B cell (primary cell): Measurements from ENCODE around the gene HPX. TPM values are rescaled to one million over a fixed set of nuclear protein-coding genes. Genes with fewer than 3 reads are reported as not detected.
"Not testable (repeated sequence)": the region's sequence is repeated elsewhere in the genome, so short reads cannot be mapped to it uniquely, and the experiment has no call there.

Source experiments
- ATAC-seq: fragments of 200-7000 bp; cut with Tn5 transposase; one replicate; pipeline ENCODE4 v1.10.0; 2021; ENCODE audit warnings: low read depth, mild to moderate bottlenecking, moderate number of reproducible peaks, moderate library complexity
- CTCF ChIA-PET: fragments of 350-600 bp; sonication (Branson Sonifier 250); formaldehyde crosslinking; loops from one replicate; lab custom pipeline; 2021; ENCODE audit warnings: antibody characterized with exemption, inconsistent platforms; lab: Charles Lee
- POLR2A ChIA-PET: fragments of 350-600 bp; sonication (Branson Sonifier 250); formaldehyde crosslinking; loops from one replicate; lab custom pipeline; 2021; ENCODE audit warnings: antibody characterized with exemption; lab: Charles Lee
- DNase-seq: peaks from one replicate; pipeline ENCODE4 v3.0.0; 2013
- H2AFZ ChIP-seq: 2 replicates; pipeline ENCODE4 v1.6.1; 2012; ENCODE audit warnings: mild to moderate bottlenecking, low read depth, low read length; ENCODE audit not compliant: insufficient read depth, poor library complexity, severe bottlenecking
- H3K27ac ChIP-seq, 2 donors: 1 replicate in 1 of 2; 2 replicates in 1 of 2; pipeline ENCODE4 v1.5.1; 2012 to 2013; ENCODE audit warnings: low read length in 2 of 2, mild to moderate bottlenecking in 2 of 2, moderate library complexity in 1 of 2
- H3K27me3 ChIP-seq, 4 experiments: fragments of 200-600 bp in 1 of 4; sonication (generic) in 1 of 4; replicated peaks in 1 of 4; 1 replicate in 2 of 4; 2 replicates in 2 of 4; pipeline versions ENCODE4 v1.6.1 to v1.7.0; 2013 to 2016; ENCODE audit warnings: low read length in 3 of 4, mild to moderate bottlenecking in 2 of 4, mixed read lengths in 1 of 4, moderate library complexity in 1 of 4; ENCODE audit not compliant: insufficient read depth in 4 of 4, control insufficient read depth in 3 of 4; ENCODE audit errors: control extremely low read depth in 1 of 4
- H3K36me3 ChIP-seq, 2 experiments: replicated peaks in 1 of 2; 1 replicate in 1 of 2; 2 replicates in 1 of 2; pipeline versions ENCODE4 v1.6.1 to v1.7.1; 2013; ENCODE audit warnings: low read length in 1 of 2; ENCODE audit not compliant: insufficient read depth in 2 of 2, control insufficient read depth in 1 of 2; ENCODE audit errors: control extremely low read depth in 1 of 2, extremely low read depth in 1 of 2
- H3K4me1 ChIP-seq, 2 donors: fragments of 200-600 bp in 1 of 2; sonication (generic) in 1 of 2; 1 replicate in 1 of 2; 2 replicates in 1 of 2; pipeline versions ENCODE4 v1.5.1 to v1.6.1; 2013 to 2017; ENCODE audit warnings: low read length in 2 of 2; ENCODE audit not compliant: control insufficient read depth in 2 of 2, insufficient read depth in 2 of 2
- H3K4me2 ChIP-seq: replicated peaks from 2 replicates; pipeline ENCODE3; 2012; ENCODE audit warnings: mild to moderate bottlenecking, low read depth, low read length; ENCODE audit not compliant: poor library complexity, severe bottlenecking
- H3K4me3 ChIP-seq, 5 experiments: fragments of 200-600 bp in 1 of 5; sonication (generic) in 1 of 5; 1 replicate in 3 of 5; 2 replicates in 2 of 5; pipeline versions ENCODE4 v1.5.1 to v1.7.0; 2011 to 2016; ENCODE audit warnings: low read length in 4 of 5, mild to moderate bottlenecking in 4 of 5, low read depth in 2 of 5, control low read depth in 1 of 5, moderate library complexity in 1 of 5; ENCODE audit not compliant: insufficient read depth in 1 of 5; ENCODE audit errors: control extremely low read depth in 1 of 5, extremely low read depth in 1 of 5
- H3K79me2 ChIP-seq: fragments of 200-600 bp; sonication (generic); one replicate; pipeline ENCODE4 v1.6.0; 2016; ENCODE audit warnings: low read length; ENCODE audit not compliant: control insufficient read depth, insufficient read depth
- H3K9ac ChIP-seq: fragments of 200-600 bp; sonication (generic); 2 replicates; pipeline ENCODE4 v1.6.1; 2017; ENCODE audit warnings: mild to moderate bottlenecking, low read length, moderate library complexity
- H3K9me3 ChIP-seq, 3 donors: one replicate each; pipeline versions ENCODE4 v1.6.1 to v1.7.1; 2013; ENCODE audit warnings: low read length in 2 of 3; ENCODE audit not compliant: control insufficient read depth in 2 of 3, insufficient read depth in 1 of 3; ENCODE audit errors: control extremely low read depth in 1 of 3
- H4K20me1 ChIP-seq: 2 replicates; pipeline ENCODE4 v1.6.0; 2012; ENCODE audit warnings: mild to moderate bottlenecking, low read length; ENCODE audit not compliant: insufficient read depth, control insufficient read depth, poor library complexity, severe bottlenecking
- H3K27ac Mint-ChIP-seq: one replicate; pipeline ENCODE4 v1.8.0; 2021; ENCODE audit warnings: mixed read lengths
- H3K27me3 Mint-ChIP-seq: one replicate; pipeline ENCODE4 v1.8.0; 2021; ENCODE audit warnings: mixed read lengths
- H3K4me1 Mint-ChIP-seq: one replicate; pipeline ENCODE4 v1.8.0; 2021; ENCODE audit warnings: mixed read lengths
- H3K4me3 Mint-ChIP-seq: one replicate; pipeline ENCODE4 v1.8.0; 2021; ENCODE audit warnings: mixed read lengths
- H3K9me3 Mint-ChIP-seq: one replicate; pipeline ENCODE4 v1.8.0; 2022; ENCODE audit warnings: mixed read lengths; ENCODE audit not compliant: insufficient read depth
- CTCF ChIP-seq: fragments of 200-600 bp; IDR thresholded peaks from one replicate; pipeline ENCODE4 v1.8.0; 2022; ENCODE audit warnings: antibody characterized with exemption, mild to moderate bottlenecking
- EZH2 ChIP-seq: IDR thresholded peaks from 2 replicates; pipeline ENCODE4 v1.6.1; 2012; ENCODE audit warnings: borderline replicate concordance, low read depth, mild to moderate bottlenecking, moderate library complexity, low read length; ENCODE audit not compliant: insufficient read depth, poor library complexity, severe bottlenecking
- WGBS: methylation state at CpG from one replicate; pipeline ENCODE4 v1.1.5; 2013; ENCODE audit warnings: missing lambda C conversion rate; ENCODE audit not compliant: insufficient coverage; 5-methylcytosine and 5-hydroxymethylcytosine counted together
- intact Hi-C: fragments of 100-400 bp; cut with micrococcal nuclease; formaldehyde crosslinking; loops from one replicate; pipeline ENCODE4 v1.10.0; 2022
- polyA plus RNA-seq: library from polyadenylated mRNA; depleted of rRNA; stranded (reverse); fragments of >200 nt; gene quantifications from 2 replicates; pipeline ENCODE4 v1.2.3, GENCODE V29; 2012
- total RNA-seq, 2 donors: library from RNA; stranded (reverse); fragments of 120-200 nt in 1 of 2; gene quantifications; 1 replicate in 1 of 2; 2 replicates in 1 of 2; pipeline versions ENCODE4 v1.2.3 to v1.2.4, GENCODE V29; 2013 to 2022

Gene HPX
- total and polyA plus RNA-seq, 2 donors (not counting 1 experiment from before 2014, with no cell fraction given), result 0.64 to 1.1 TPM

DNA sequence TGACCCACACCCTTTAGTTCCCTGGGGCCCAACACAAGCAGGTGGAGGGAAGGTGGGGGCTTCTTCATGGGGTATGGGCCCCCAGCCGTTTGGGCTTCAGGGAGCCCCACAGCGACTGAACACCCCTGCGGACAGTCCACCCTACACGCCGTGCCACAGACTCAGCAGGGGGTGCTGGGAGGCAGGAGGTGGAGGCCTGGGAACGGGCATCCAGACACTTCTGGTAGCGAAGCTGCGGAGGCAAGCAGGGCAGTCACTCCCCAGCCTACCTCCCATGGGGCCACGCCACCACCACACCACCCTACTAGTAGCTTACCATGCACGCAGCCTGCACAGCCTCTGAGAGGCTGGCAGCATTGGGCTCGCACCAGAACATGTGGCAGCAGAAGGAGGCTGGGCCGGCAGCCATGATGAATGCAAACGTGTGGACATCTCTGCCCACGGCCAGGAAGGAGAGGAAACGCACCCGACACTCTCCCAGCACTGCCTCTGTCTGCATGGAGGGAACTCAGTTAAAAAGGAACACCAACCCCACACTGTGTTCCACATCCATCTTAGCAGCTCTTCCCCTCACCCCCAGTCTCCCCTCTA is 45.2 kb downstream of the HPX start:
- ChIA-PET POLR2A (interaction anchor here (0.6 kb wide), 1 partner anchor 21 kb away, joined by 3 read pairs; no protein-coding TSS in a partner anchor), CTCF (interaction anchor here (1.4 kb wide), 1 partner anchor 16 kb away, joined by 7 read pairs; no protein-coding TSS in a partner anchor)
- no peak for ATAC-seq
- H3K4me3 Mint-ChIP-seq, result no peak overlapping the region
- Histone ChIP-seq H3K9me3 (no peaks in the 10 kb centered on the region), H3K27me3 (no peaks in the 10 kb centered on the region), H3K79me2 (peaks cover 34% of the 10 kb centered on the region), H2AFZ (no peak overlapping the region), H3K9ac (no peak overlapping the region), H3K4me2 (no peak overlapping the region), H3K4me1 (peaks cover 10 to 23% of the 10 kb centered on the region in 2 donors), H3K36me3 (peaks cover 0 to 16% of the 10 kb centered on the region in 2 experiments), H3K4me3 (no peak overlapping the region), H3K27ac (no peak overlapping the region), H4K20me1 (no peaks in the 10 kb centered on the region)
- intact Hi-C loops, result no loop called here
- no peak for DNase-seq
- H3K4me1 Mint-ChIP-seq, result peaks cover 21% of the 10 kb centered on the region
- no peaks in the 10 kb centered on the region for H3K9me3 Mint-ChIP-seq
- no peak for TF ChIP-seq EZH2
- no peak for TF ChIP-seq CTCF
- no peaks in the 10 kb centered on the region for H3K27me3 Mint-ChIP-seq
- no peak overlapping the region for H3K27ac Mint-ChIP-seq
- WGBS, result 89% methylated on average over 10 of the region's 16 CpGs

GRCh38 chr11:6393989-6394670 is 46.7 kb downstream of the HPX start:
- Mint-ChIP-seq H3K27me3 (no peaks in the 10 kb centered on the region), H3K4me1 (peaks cover 31% of the 10 kb centered on the region), H3K9me3 (no peaks in the 10 kb centered on the region), H3K4me3 (no peak overlapping the region), H3K27ac (no peak overlapping the region)
- H2AFZ ChIP-seq, result no peak overlapping the region
- no peak overlapping the region for H3K27ac ChIP-seq
- H3K36me3 ChIP-seq, result peaks cover 0 to 16% of the 10 kb centered on the region in 2 experiments
- no peaks in the 10 kb centered on the region for H3K27me3 ChIP-seq
- H3K9ac ChIP-seq, result no peak overlapping the region
- TF ChIP-seq CTCF (no peak), EZH2 (no peak)
- H3K4me1 ChIP-seq, result peaks cover 18 to 32% of the 10 kb centered on the region in 2 donors
- 97% methylated on average over 15 of the region's 16 CpGs for WGBS
- H3K4me2 ChIP-seq, result no peak overlapping the region
- H3K4me3 ChIP-seq, result no peak overlapping the region
- intact Hi-C loops, result no loop called here
- POLR2A ChIA-PET, result no interaction called here
- no peaks in the 10 kb centered on the region for H4K20me1 ChIP-seq
- no peak for DNase-seq
- no peak for ATAC-seq
- H3K9me3 ChIP-seq, result no peaks in the 10 kb centered on the region
- H3K79me2 ChIP-seq, result peaks cover 34% of the 10 kb centered on the region
- CTCF ChIA-PET, result no interaction called here

DNA sequence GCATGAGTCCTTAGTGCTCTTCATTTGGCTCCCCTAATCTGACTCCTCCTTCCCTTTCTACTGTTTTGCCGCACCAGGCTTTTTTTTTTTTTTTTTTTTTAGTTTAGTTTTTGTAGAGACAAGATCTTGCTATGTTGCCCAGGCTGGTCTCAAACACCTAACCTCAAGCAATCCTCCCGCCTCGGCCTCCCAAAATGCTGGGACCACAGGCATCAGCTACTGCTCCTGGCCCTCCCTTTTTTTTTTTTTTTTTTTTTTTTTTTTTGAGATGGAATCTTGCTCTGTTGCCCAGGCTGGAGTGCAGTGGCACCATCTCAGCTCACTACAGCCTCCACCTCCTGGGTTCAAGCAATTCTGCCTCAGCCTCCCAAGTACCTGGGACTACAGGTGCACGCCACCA is 48.5 kb downstream of the HPX start:
- H3K27ac Mint-ChIP-seq, H4K20me1 ChIP-seq, H3K27me3 ChIP-seq, H3K4me2 ChIP-seq, H3K27me3 Mint-ChIP-seq, H3K9me3 Mint-ChIP-seq, DNase-seq, H3K27ac ChIP-seq, H3K9me3 ChIP-seq, H3K4me3 ChIP-seq, intact Hi-C loops, POLR2A ChIA-PET, H3K9ac ChIP-seq, H2AFZ ChIP-seq, ATAC-seq: not testable (repeated sequence)
- WGBS, result no CpG with 5 or more reads among the region's 4 CpGs
- Histone ChIP-seq H3K4me1 (peaks cover 18 to 32% of the 10 kb centered on the region in 2 donors), H3K79me2 (peaks cover 34% of the 10 kb centered on the region), H3K36me3 (peaks cover 0 to 13% of the 10 kb centered on the region in 2 experiments)
- H3K4me1 Mint-ChIP-seq, result peaks cover 32% of the 10 kb centered on the region
- CTCF ChIA-PET, result interaction anchor here (1.5 kb wide), 1 partner anchor 45 kb away, joined by 3 read pairs; no protein-coding TSS in a partner anchor
- peak overlapping the region; percentile 60 for H3K4me3 Mint-ChIP-seq
